HG03039 (cell line): ENCODE results near the gene ALS2CL.

Experiments
- ATAC-seq: cut with Tn5 transposase; IDR thresholded peaks from one replicate; pipeline ENCODE4 v1.9.1; 2021; ENCODE audit warnings: mild to moderate bottlenecking, moderate library complexity; ENCODE audit not compliant: unreplicated experiment

Gene ALS2CL

GRCh38 chr3:46667061-46667621 is 26.3 kb downstream of the ALS2CL start:
- ATAC-seq = no peak

- no peak for ATAC-seq
Observed at GRCh38 chr3:46666453-46666845, 27.0 kb downstream of the ALS2CL start.

GRCh38 chr3:46665763-46666452 is 27.6 kb downstream of the ALS2CL start:
- ATAC-seq = no peak

- no peak for ATAC-seq
Observed at GRCh38 chr3:46664971-46665762, 28.3 kb downstream of the ALS2CL start.

- ATAC-seq = no peak
Observed at GRCh38 chr3:46664188-46664970, 29.1 kb downstream of the ALS2CL start.

GRCh38 chr3:46663591-46664135 is 29.8 kb downstream of the ALS2CL start:
- no peak for ATAC-seq

GRCh38 chr3:46662771-46663551 is 30.5 kb downstream of the ALS2CL start:
- ATAC-seq = no peak

- ATAC-seq = no peak
Observed at GRCh38 chr3:46661776-46662766, 31.4 kb downstream of the ALS2CL start.

- ATAC-seq = no peak
Observed at GRCh38 chr3:46660543-46661523, 32.6 kb downstream of the ALS2CL start.

GRCh38 chr3:46660003-46660402 is 33.5 kb downstream of the ALS2CL start:
- ATAC-seq = no peak

- ATAC-seq = no peak
Observed at GRCh38 chr3:46659285-46659684, 34.2 kb downstream of the ALS2CL start.

GRCh38 chr3:46656778-46657556 is 36.5 kb downstream of the ALS2CL start:
- no peak for ATAC-seq

GRCh38 chr3:46655271-46655670 is 38.2 kb downstream of the ALS2CL start:
- ATAC-seq = no peak

- ATAC-seq = no peak
Observed at GRCh38 chr3:46651084-46651483, 42.4 kb downstream of the ALS2CL start.

GRCh38 chr3:46649436-46649835 is 44.0 kb downstream of the ALS2CL start:
- no peak for ATAC-seq

- ATAC-seq = no peak
Observed at GRCh38 chr3:46648096-46648495, 45.4 kb downstream of the ALS2CL start.

- no peak for ATAC-seq
Observed at GRCh38 chr3:46646700-46647099, 46.8 kb downstream of the ALS2CL start.
